Activated T-cell treated with anti-CD3 and anti-CD28 coated beads for 4 hours (primary cell): Measurements from ENCODE around the gene WFDC12.

ENCODE experiments used
- DNase-seq: peaks from one replicate; pipeline ENCODE4 v3.0.0-alpha.2; 2020

The WFDC12 gene

GRCh38 chr20:45088247-45088646, 36.0 kb downstream of the WFDC12 start:
- no peak for DNase-seq

- no peak for DNase-seq
These were observed 36.5 kb downstream of the WFDC12 start for GRCh38 chr20:45087814-45088213.

- no peak for DNase-seq
These were observed 37.0 kb downstream of the WFDC12 start for GRCh38 chr20:45087097-45087790.

- DNase-seq: no peak
These were observed 38.4 kb downstream of the WFDC12 start for GRCh38 chr20:45085867-45086266.

GRCh38 chr20:45085289-45085688, 39.0 kb downstream of the WFDC12 start:
- no peak for DNase-seq

- no peak for DNase-seq
These were observed 41.1 kb downstream of the WFDC12 start for GRCh38 chr20:45083127-45083526.

- DNase-seq: no peak
These were observed 41.8 kb downstream of the WFDC12 start for GRCh38 chr20:45082468-45082867.

GRCh38 chr20:45080867-45081624, 43.2 kb downstream of the WFDC12 start:
- no peak for DNase-seq

- no peak for DNase-seq
These were observed 46.7 kb downstream of the WFDC12 start for GRCh38 chr20:45077559-45077958.
